ENCODE data around the gene SPDYE3.

Gene SPDYE3

DNA sequence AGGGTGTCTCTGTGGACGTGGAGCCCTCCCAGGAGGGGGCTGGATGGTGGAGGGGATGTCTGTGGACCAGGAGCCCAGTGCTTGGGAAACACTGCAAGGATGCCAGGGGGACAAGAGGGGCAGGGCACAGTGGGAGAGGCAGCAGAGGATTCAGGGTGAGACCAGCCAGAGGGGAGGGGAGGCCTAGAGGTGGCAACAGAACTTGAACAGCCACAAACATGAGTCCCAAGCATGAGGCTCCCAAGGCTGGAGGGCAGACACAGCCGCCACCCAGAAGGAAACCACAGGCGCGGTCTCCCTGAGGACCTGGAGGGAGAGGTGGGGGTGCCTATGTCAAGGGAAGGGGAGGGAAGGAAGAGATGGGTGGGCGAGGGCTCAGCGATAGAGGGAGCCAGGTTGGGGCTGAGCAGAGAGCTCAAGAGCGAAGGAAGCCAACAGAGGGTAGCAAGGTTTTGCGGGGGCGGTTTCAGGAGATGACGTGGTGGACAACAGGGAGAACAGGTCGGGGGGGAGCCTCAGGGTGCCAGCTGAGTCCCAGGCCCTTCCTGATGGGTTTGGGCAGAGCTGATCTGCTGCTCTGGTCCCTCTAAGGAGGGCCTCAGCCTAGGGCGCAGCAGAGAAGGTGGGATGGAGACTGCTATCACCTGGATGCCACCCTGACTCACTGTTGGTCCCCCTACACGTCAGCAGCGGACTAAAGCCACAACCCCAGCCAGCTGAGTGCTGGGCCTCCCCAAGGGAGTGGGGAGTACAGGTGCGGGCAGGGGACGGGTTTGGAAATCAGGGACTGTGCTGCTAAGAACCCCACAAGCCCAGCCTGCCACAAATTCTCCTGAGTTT lies 59.1 kb downstream of the SPDYE3 start:
- TF ChIP-seq, protein P1, sequence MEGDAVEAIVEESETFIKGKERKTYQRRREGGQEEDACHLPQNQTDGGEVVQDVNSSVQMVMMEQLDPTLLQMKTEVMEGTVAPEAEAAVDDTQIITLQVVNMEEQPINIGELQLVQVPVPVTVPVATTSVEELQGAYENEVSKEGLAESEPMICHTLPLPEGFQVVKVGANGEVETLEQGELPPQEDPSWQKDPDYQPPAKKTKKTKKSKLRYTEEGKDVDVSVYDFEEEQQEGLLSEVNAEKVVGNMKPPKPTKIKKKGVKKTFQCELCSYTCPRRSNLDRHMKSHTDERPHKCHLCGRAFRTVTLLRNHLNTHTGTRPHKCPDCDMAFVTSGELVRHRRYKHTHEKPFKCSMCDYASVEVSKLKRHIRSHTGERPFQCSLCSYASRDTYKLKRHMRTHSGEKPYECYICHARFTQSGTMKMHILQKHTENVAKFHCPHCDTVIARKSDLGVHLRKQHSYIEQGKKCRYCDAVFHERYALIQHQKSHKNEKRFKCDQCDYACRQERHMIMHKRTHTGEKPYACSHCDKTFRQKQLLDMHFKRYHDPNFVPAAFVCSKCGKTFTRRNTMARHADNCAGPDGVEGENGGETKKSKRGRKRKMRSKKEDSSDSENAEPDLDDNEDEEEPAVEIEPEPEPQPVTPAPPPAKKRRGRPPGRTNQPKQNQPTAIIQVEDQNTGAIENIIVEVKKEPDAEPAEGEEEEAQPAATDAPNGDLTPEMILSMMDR (conservative IDR thresholded peaks at IDR 0.05; ENCODE audit: low read depth, low read length), result no peak
- H3K4me3 ChIP-seq (ENCODE audit: low read length), result no peak overlapping the region
- DNase-seq (ENCODE audit: low read depth), result no peak

DNA sequence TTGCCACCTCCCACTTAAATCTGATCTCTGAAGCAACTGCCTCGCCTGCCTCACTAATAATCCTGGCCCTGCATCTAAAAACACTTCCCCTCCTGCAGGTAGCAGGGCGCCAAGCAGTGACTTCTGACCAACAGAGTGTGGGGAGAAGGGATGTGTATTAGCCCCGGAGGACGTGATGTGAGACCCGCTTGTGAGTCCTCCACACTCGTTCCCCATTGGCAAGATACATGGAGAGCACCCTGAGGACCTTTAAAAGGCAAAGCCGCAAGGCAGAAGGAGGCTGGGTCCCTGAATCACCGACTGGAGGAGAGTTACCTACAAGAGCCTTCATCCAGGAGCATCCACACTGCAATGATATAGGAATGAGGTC lies 59.7 kb downstream of the SPDYE3 start:
- TF ChIP-seq, protein P1 (conservative IDR thresholded peaks at IDR 0.05; ENCODE audit: low read depth, low read length), result no peak
- no peak overlapping the region for H3K4me3 ChIP-seq (ENCODE audit: low read length)
- no peak for DNase-seq (ENCODE audit: low read depth)

DNA sequence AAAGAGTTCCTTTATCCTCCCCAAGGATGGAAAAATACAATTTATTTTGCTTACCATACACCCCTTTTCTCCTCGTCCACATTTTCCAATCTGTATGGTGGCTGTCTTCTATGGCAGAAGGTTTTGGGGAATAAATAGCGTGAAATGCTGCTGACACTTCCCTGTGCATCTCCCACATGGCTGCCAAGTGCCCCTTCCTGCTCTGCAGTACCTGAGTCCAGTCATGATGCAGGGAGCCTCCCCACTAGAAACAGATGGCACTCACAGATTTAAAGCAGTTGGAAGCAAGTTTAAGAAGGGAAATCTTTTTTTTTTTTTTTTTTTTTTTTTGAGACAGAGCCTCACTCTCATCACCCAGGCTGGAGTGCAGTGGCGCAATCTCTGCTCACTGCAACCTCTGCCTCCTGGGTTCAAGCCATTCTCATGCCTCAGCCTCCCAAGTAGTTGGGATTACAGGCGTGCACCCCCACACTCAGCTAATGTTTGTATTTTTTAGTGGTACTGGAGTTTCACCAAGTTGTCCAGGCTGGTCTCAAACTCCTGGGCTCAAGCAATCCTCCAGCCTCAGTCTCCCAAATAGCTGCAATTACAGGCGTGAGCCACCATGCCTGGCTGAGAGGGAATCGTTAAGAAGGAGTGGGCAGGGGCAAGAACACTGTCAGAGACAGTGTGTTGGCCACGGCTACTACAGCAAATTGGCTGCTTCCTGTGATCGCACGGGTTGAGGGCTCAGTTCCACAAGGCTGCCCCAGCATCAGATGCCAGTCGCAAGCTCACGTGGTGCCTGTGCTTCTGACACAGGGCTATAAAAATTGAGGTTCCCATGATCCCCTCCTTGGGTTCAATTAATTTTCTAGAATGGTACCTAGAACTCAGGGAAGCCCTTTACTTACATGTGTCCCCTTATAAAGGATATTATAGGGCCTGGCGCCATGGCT lies 60.4 kb downstream of the SPDYE3 start:
- TF ChIP-seq, protein P1 (conservative IDR thresholded peaks at IDR 0.05; ENCODE audit: low read depth, low read length), result no peak
- no peak for DNase-seq (ENCODE audit: low read depth)
- H3K4me3 ChIP-seq (ENCODE audit: low read length), result no peak overlapping the region

DNA sequence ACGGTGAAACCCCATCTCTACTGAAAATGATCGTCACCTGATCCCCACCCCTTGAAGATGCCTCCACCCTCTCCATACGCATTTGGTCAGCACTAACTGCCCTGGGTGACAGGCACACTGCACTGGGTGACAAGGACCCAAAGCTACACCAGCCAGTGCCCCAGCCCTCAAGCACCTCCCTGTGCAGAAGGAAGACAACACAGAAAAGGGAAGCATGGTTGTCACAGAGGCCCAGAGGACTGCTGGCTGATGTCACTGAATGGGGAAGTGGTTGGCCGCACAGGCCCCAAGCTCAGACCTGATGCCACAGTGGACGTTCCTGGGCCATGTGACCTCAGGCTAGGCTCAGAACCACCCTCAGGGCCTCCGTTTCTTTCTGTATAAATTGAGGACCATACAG lies 61.6 kb downstream of the SPDYE3 start:
- TF ChIP-seq, protein P1 (conservative IDR thresholded peaks at IDR 0.05; ENCODE audit: low read depth, low read length), result no peak
- H3K4me3 ChIP-seq (ENCODE audit: low read length), result no peak overlapping the region
- no peak for DNase-seq (ENCODE audit: low read depth)

DNA sequence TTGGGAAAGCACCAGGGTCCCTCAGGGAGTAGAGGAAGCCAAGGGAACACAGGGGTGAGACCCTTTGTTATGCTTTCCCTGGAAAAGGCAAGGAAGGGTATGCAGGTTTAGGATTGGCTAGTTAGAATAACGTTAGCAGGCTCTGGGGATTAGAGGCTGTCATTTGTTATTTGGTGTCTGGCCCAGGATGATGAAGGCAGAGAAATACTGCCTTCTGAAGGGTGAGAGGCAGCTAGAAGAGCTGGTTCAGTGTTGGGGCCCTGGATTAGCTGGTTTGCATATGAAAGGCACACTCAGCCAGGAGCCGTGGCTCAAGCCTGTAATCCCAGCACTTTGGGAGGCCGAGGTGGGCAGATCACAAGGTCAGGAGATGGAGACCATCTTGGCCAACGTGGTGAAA lies 62.8 kb downstream of the SPDYE3 start:
- DNase-seq (ENCODE audit: low read depth), result no peak
- H3K4me3 ChIP-seq (ENCODE audit: low read length), result no peak overlapping the region
- TF ChIP-seq, protein P1 (conservative IDR thresholded peaks at IDR 0.05; ENCODE audit: low read depth, low read length), result no peak

DNA sequence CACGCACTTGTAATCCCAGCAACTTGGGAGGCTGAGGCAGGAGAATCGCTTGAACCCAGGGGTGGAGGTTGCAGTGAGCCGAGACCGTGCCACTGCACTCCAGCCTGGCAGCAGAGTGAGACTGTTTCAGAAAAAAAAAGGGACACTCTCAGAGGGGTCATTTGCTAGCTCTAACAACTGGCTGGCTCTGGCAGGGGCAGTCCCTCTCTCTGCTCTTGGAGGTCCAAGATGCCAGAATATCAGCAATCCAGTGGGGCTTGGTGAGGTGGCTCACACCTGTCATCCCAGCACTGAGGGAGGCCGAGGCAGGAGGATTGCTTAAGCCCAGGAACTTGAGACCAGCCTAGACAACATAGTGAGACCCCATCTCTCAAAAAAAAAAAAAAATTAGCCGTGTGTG lies 63.2 kb downstream of the SPDYE3 start:
- TF ChIP-seq, protein P1 (conservative IDR thresholded peaks at IDR 0.05; ENCODE audit: low read depth, low read length), result no peak
- no peak for DNase-seq (ENCODE audit: low read depth)
- no peak overlapping the region for H3K4me3 ChIP-seq (ENCODE audit: low read length)
